Choroid plexus epithelial cell (primary cell): Measurements from ENCODE around the gene OR3A3.
"Not testable (repeated sequence)": the region's sequence is repeated elsewhere in the genome, so short reads cannot be mapped to it uniquely, and the experiment has no call there.

Source experiments
- DNase-seq: peaks from one replicate; pipeline ENCODE4 v3.0.0-alpha.2; 2010; ENCODE audit warnings: low read depth
- H3K4me3 ChIP-seq: 2 replicates; pipeline ENCODE4 v1.5.1; 2011; ENCODE audit warnings: low read depth, mild to moderate bottlenecking, control low read depth, low read length, moderate library complexity
- CTCF ChIP-seq: conservative IDR thresholded peaks from 2 replicates; pipeline ENCODE4 v1.5.1; 2011; ENCODE audit warnings: low read depth, mild to moderate bottlenecking, control low read depth, inconsistent platforms, low read length, moderate library complexity

Gene OR3A3

GRCh38 chr17:3411070-3411469 is at the start of gene OR3A3:
TSS of gene OR3A3 (plus strand) at chr17:3411370.
- DNase-seq = no peak
- H3K4me3 ChIP-seq = no peak within 1 kb of the TSS
- TF ChIP-seq CTCF = no peak

- H3K4me3 ChIP-seq, DNase-seq: not testable (repeated sequence)
Measured at GRCh38 chr17:3371167-3371566, 40.0 kb upstream of the OR3A3 start.

GRCh38 chr17:3378321-3378720 is 32.8 kb upstream of the OR3A3 start:
- no peak overlapping the region for H3K4me3 ChIP-seq
- TF ChIP-seq CTCF = no peak
- DNase-seq = no peak

GRCh38 chr17:3381957-3382356 is 29.2 kb upstream of the OR3A3 start:
- no peak for TF ChIP-seq CTCF
- no peak for DNase-seq
- H3K4me3 ChIP-seq = no peak overlapping the region

- H3K4me3 ChIP-seq = no peak within 1 kb of the TSS
- TF ChIP-seq CTCF = no peak
- DNase-seq = no peak
Measured at GRCh38 chr17:3385869-3386816, 25.0 kb upstream of the OR3A3 start, which contains the start of gene OR3A2. TSS of gene OR3A2 (minus strand) at chr17:3386308.

- no peak overlapping the region for H3K4me3 ChIP-seq
- no peak for DNase-seq
- no peak for TF ChIP-seq CTCF
Measured at GRCh38 chr17:3389791-3390190, 21.4 kb upstream of the OR3A3 start.

- H3K4me3 ChIP-seq, DNase-seq: not testable (repeated sequence)
Measured at GRCh38 chr17:3397801-3398200, 13.4 kb upstream of the OR3A3 start.

- no peak for TF ChIP-seq CTCF
- H3K4me3 ChIP-seq = no peak within 1 kb of the TSS
- DNase-seq = no peak
Measured at GRCh38 chr17:3398310-3398709, 12.9 kb upstream of the OR3A3 start, which contains the start of gene OR1E1. TSS of gene OR1E1 (minus strand) at chr17:3398410. CDS start at chr17:3398410, 0 bp downstream.
